GM12878 (cell line): Measurements from ENCODE around the gene NRP2. TPM values are rescaled to one million over a fixed set of nuclear protein-coding genes. Genes with fewer than 3 reads are reported as not detected.

Experiments
- DPF2 ChIP-seq: fragments of 450-650 bp; IDR thresholded peaks from 2 replicates; pipeline ENCODE4 v1.6.1; 2017; ENCODE audit warnings: mild to moderate bottlenecking
- ESRRA ChIP-seq: IDR thresholded peaks from 2 replicates; pipeline ENCODE4 v1.6.1; 2012; ENCODE audit warnings: mild to moderate bottlenecking, low read length, improper control_type of control experiment
- EZH2 ChIP-seq: IDR thresholded peaks from 2 replicates; pipeline ENCODE4 v1.6.1; 2012; ENCODE audit warnings: low read depth, mild to moderate bottlenecking, control low read depth, inconsistent platforms, low read length, borderline replicate concordance; ENCODE audit not compliant: control insufficient read depth
- GABPA ChIP-seq: IDR thresholded peaks from 2 replicates; pipeline ENCODE4 v1.6.1; 2014; ENCODE audit warnings: antibody characterized with exemption, low read depth, mild to moderate bottlenecking, inconsistent platforms
- KAT2A ChIP-seq: conservative IDR thresholded peaks from 2 replicates; pipeline ENCODE4 v1.6.1; 2011; ENCODE audit warnings: low read depth, low read length; ENCODE audit not compliant: control insufficient read depth
- MTA2 ChIP-seq: fragments of 450-650 bp; IDR thresholded peaks from 2 replicates; pipeline ENCODE4 v1.6.1; 2016; ENCODE audit warnings: low read depth, mild to moderate bottlenecking, moderate library complexity
- MXI1 ChIP-seq: fragments of 150-350 bp; IDR thresholded peaks from 2 replicates; pipeline ENCODE4 v1.6.1; 2011; ENCODE audit warnings: low read depth, mild to moderate bottlenecking, inconsistent platforms, low read length, improper control_type of control experiment
- SPI1 ChIP-seq: IDR thresholded peaks from 2 replicates; pipeline ENCODE4 v1.6.1; 2011; ENCODE audit warnings: low read depth, mild to moderate bottlenecking, low read length, moderate library complexity, borderline replicate concordance; ENCODE audit not compliant: insufficient read depth
- STAT1 ChIP-seq: fragments of 450-650 bp; conservative IDR thresholded peaks from 2 replicates; pipeline ENCODE4 v1.6.1; 2014; ENCODE audit warnings: antibody characterized with exemption, mild to moderate bottlenecking
- ZZZ3 ChIP-seq: IDR thresholded peaks from 2 replicates; pipeline ENCODE4 v1.6.1; 2011; ENCODE audit warnings: low read depth; ENCODE audit not compliant: control insufficient read depth, insufficient read length
- polyA plus RNA-seq, 11 experiments: library from polyadenylated mRNA; depleted of rRNA in 4 of 11; unstranded in 6 of 11; stranded (reverse) in 5 of 11; fragments of >200 nt; fragmentation: Nextera tagmentation in 4 of 11; fragmentation: Illumina TruSeq in 1 of 11; extraction: Ambion mirVana in 4 of 11; extraction: Trizol in 1 of 11; gene quantifications; 1 replicate in 1 of 11; 2 replicates in 10 of 11; pipeline versions ENCODE4 v1.2.1 to v1.2.3, GENCODE V29; 2011 to 2016; ENCODE audit warnings: inconsistent platforms in 2 of 11, missing spikeins in 2 of 11, low read depth in 1 of 11
- total RNA-seq, 4 experiments: library from RNA; depleted of rRNA in 3 of 4; stranded (reverse); fragments of >200 nt in 3 of 4; fragmentation: Illumina TruSeq in 1 of 4; extraction: Trizol in 1 of 4; gene quantifications; 2 replicates each; pipeline versions ENCODE4 v1.2.1 to v1.2.3, GENCODE V29; 2013 to 2021
- TF ChIP-seq, protein P1 (sequence below): fragments of 450-650 bp; IDR thresholded peaks from 2 replicates; pipeline ENCODE4 v1.6.1; 2016; ENCODE audit warnings: mild to moderate bottlenecking, moderate library complexity, borderline replicate concordance

NRP2 gene
- total and polyA plus RNA-seq, 10 of the 15 experiments (the other 5 are each of a cell fraction or from before 2014, with no cell fraction given) = 0.06 to 1.2 (median 0.46) TPM

DNA sequence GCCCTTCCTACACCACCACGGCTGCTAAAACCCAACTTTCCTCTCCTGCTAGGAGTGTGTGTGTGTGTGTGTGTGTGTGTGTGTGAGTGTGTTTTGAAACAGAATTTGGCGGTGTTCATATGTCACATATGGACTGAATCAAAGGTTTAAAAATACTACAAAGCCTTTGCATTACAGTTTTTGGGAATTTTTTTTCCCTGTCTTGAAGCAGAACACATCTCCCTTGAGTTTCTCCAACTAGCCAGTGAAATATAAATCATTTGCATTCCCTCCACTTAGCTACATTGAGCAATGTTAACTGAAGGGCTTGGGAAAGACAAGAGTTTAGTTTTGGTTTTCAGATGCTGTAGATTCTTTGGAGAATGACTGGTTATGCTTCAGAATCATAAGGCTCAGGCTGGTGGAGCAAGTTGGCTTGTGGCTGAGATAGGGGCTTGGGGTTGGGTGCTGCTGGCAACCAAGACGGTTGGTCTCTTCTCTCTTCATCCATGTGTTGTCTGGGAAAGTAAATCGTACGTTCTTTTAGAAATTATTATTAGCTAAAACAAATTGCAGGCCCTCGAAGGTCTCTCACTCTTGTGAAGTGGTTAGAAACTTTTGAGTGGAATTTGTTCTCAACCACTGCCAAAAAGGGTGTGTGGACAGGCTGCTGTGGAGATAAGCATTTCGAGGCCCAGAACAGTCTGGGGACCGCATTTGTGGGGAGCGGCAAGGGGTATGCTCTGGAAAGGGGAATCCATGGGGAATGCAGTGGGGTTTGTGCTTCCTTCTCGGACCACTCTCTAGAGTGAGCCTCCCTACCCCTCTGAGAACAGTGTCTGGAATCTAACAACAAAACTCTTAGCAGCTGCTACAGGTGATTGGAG, 1.4 kb downstream of the NRP2 start (continued):
- TF ChIP-seq, protein P1, sequence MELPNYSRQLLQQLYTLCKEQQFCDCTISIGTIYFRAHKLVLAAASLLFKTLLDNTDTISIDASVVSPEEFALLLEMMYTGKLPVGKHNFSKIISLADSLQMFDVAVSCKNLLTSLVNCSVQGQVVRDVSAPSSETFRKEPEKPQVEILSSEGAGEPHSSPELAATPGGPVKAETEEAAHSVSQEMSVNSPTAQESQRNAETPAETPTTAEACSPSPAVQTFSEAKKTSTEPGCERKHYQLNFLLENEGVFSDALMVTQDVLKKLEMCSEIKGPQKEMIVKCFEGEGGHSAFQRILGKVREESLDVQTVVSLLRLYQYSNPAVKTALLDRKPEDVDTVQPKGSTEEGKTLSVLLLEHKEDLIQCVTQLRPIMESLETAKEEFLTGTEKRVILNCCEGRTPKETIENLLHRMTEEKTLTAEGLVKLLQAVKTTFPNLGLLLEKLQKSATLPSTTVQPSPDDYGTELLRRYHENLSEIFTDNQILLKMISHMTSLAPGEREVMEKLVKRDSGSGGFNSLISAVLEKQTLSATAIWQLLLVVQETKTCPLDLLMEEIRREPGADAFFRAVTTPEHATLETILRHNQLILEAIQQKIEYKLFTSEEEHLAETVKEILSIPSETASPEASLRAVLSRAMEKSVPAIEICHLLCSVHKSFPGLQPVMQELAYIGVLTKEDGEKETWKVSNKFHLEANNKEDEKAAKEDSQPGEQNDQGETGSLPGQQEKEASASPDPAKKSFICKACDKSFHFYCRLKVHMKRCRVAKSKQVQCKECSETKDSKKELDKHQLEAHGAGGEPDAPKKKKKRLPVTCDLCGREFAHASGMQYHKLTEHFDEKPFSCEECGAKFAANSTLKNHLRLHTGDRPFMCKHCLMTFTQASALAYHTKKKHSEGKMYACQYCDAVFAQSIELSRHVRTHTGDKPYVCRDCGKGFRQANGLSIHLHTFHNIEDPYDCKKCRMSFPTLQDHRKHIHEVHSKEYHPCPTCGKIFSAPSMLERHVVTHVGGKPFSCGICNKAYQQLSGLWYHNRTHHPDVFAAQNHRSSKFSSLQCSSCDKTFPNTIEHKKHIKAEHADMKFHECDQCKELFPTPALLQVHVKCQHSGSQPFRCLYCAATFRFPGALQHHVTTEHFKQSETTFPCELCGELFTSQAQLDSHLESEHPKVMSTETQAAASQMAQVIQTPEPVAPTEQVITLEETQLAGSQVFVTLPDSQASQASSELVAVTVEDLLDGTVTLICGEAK = no peak
- TF ChIP-seq GABPA (no peak), STAT1 (no peak), ZZZ3 (no peak), SPI1 (no peak), ESRRA (no peak), MTA2 (no peak), EZH2 (no peak), KAT2A (no peak), MXI1 (no peak), DPF2 (no peak)
- TF ChIP-seq, all 136 proteins: peak for 0
